ENCODE data around the gene RGS11. TPM values are rescaled to one million over a fixed set of nuclear protein-coding genes. Genes with fewer than 3 reads are reported as not detected.

The RGS11 gene
- polyA plus RNA-seq, 1 donor from 2014 or later, result 3.5 TPM

DNA sequence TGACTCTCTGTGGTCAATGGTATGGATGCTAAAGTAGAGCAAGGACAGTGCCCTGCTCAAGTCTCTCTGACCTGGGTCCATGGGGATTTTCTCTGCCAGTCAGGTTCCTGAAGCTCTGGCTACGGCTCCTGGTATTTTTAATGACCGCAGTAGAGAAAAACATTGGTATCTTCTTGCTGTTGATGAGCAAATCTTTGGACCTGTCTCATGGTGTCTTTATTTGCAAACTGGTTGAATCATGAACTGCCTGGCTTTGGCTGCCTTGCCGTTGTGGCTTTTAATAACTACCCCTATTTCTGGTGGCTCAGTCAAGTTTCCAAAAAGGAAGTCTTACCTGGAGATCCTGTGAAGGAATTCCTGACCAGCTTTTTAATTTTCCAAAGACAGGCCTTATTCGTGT lies 32.4 kb downstream of the RGS11 start:
- no peaks in the 10 kb centered on the region for H3F3A ChIP-seq (ENCODE audit: insufficient read depth, low read length, poor library complexity, severe bottlenecking)
- no peaks in the 10 kb centered on the region for H3K27me3 ChIP-seq (ENCODE audit: insufficient read depth, low read depth, low read length)
- H3K4me3 ChIP-seq (ENCODE audit: low read length), result no peak overlapping the region
- H3K9ac ChIP-seq (ENCODE audit: low read length), result no peak overlapping the region
- H3K36me3 ChIP-seq (ENCODE audit: insufficient read depth, low read length), result no peaks in the 10 kb centered on the region
- no peak overlapping the region for H3K4me2 ChIP-seq (ENCODE audit: low read length)
- no peak overlapping the region for H2AFZ ChIP-seq (ENCODE audit: low read depth, low read length)
- H3K9me2 ChIP-seq (ENCODE audit: insufficient read depth, low read length), result no peaks in the 10 kb centered on the region
- H3K9me3 ChIP-seq (ENCODE audit: low read length), result no peaks in the 10 kb centered on the region
- H3K79me2 ChIP-seq (replicated peaks; ENCODE audit: insufficient read depth, low read length), result peaks cover 17% of the 10 kb centered on the region
- H4K20me1 ChIP-seq (ENCODE audit: insufficient read depth), result no peaks in the 10 kb centered on the region
- TF ChIP-seq SMC3 (conservative IDR thresholded peaks at IDR 0.05; ENCODE audit: poor library complexity) (no peak), POLR2AphosphoS5 (IDR thresholded peaks at IDR 0.05) (no peak), MXI1 (conservative IDR thresholded peaks at IDR 0.05; ENCODE audit: poor library complexity, severe bottlenecking) (no peak), TAF1 (IDR thresholded peaks at IDR 0.05; ENCODE audit: low read depth) (no peak), EZH2 (IDR thresholded peaks at IDR 0.05; ENCODE audit: borderline replicate concordance, insufficient read depth, low read length, poor library complexity, severe bottlenecking) (no peak), EP300 (conservative IDR thresholded peaks at IDR 0.05; ENCODE audit: poor library complexity, severe bottlenecking) (no peak), RAD21 (conservative IDR thresholded peaks at IDR 0.05) (no peak)
- TF ChIP-seq, protein P1, sequence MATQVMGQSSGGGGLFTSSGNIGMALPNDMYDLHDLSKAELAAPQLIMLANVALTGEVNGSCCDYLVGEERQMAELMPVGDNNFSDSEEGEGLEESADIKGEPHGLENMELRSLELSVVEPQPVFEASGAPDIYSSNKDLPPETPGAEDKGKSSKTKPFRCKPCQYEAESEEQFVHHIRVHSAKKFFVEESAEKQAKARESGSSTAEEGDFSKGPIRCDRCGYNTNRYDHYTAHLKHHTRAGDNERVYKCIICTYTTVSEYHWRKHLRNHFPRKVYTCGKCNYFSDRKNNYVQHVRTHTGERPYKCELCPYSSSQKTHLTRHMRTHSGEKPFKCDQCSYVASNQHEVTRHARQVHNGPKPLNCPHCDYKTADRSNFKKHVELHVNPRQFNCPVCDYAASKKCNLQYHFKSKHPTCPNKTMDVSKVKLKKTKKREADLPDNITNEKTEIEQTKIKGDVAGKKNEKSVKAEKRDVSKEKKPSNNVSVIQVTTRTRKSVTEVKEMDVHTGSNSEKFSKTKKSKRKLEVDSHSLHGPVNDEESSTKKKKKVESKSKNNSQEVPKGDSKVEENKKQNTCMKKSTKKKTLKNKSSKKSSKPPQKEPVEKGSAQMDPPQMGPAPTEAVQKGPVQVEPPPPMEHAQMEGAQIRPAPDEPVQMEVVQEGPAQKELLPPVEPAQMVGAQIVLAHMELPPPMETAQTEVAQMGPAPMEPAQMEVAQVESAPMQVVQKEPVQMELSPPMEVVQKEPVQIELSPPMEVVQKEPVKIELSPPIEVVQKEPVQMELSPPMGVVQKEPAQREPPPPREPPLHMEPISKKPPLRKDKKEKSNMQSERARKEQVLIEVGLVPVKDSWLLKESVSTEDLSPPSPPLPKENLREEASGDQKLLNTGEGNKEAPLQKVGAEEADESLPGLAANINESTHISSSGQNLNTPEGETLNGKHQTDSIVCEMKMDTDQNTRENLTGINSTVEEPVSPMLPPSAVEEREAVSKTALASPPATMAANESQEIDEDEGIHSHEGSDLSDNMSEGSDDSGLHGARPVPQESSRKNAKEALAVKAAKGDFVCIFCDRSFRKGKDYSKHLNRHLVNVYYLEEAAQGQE (IDR thresholded peaks at IDR 0.05; ENCODE audit: borderline replicate concordance), result no peak
- TF ChIP-seq, protein P2, sequence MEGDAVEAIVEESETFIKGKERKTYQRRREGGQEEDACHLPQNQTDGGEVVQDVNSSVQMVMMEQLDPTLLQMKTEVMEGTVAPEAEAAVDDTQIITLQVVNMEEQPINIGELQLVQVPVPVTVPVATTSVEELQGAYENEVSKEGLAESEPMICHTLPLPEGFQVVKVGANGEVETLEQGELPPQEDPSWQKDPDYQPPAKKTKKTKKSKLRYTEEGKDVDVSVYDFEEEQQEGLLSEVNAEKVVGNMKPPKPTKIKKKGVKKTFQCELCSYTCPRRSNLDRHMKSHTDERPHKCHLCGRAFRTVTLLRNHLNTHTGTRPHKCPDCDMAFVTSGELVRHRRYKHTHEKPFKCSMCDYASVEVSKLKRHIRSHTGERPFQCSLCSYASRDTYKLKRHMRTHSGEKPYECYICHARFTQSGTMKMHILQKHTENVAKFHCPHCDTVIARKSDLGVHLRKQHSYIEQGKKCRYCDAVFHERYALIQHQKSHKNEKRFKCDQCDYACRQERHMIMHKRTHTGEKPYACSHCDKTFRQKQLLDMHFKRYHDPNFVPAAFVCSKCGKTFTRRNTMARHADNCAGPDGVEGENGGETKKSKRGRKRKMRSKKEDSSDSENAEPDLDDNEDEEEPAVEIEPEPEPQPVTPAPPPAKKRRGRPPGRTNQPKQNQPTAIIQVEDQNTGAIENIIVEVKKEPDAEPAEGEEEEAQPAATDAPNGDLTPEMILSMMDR (IDR thresholded peaks at IDR 0.05; ENCODE audit: poor library complexity, severe bottlenecking), result no peak
- H3K27ac ChIP-seq (ENCODE audit: low read length), result no peak overlapping the region

DNA sequence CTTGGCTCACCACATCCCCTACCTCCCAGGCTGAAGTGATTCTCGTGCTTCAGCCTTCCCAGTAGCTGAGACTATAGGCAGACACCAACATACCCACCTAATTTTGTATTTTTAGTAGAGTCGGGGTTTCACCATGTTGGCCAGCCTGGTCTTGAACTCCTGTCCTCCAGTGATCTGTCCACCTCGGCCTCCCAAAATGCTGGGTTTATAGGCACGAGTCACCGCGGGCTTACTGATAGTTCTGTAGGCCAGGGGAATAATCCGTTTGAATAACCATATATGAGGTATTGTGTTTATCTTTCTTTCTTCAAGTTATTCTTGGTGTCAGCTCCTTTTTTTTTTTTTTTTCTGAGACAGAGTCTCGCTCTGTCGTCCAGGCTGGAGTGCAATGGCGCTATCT lies 33.5 kb downstream of the RGS11 start:
- Histone ChIP-seq H4K20me1 (ENCODE audit: insufficient read depth) (no peaks in the 10 kb centered on the region), H3K4me2 (ENCODE audit: low read length) (no peak overlapping the region), H3K27ac (ENCODE audit: low read length) (no peak overlapping the region), H2AFZ (ENCODE audit: low read depth, low read length) (no peak overlapping the region), H3K9me3 (ENCODE audit: low read length) (no peaks in the 10 kb centered on the region), H3K9me2 (ENCODE audit: insufficient read depth, low read length) (no peaks in the 10 kb centered on the region), H3K9ac (ENCODE audit: low read length) (no peak overlapping the region), H3K79me2 (replicated peaks; ENCODE audit: insufficient read depth, low read length) (peaks cover 24% of the 10 kb centered on the region), H3K36me3 (ENCODE audit: insufficient read depth, low read length) (no peaks in the 10 kb centered on the region), H3K27me3 (ENCODE audit: insufficient read depth, low read depth, low read length) (no peaks in the 10 kb centered on the region), H3F3A (ENCODE audit: insufficient read depth, low read length, poor library complexity, severe bottlenecking) (no peaks in the 10 kb centered on the region), H3K4me3 (ENCODE audit: low read length) (no peak overlapping the region)
- TF ChIP-seq, protein P2 (IDR thresholded peaks at IDR 0.05; ENCODE audit: poor library complexity, severe bottlenecking), result no peak
- TF ChIP-seq POLR2AphosphoS5 (IDR thresholded peaks at IDR 0.05) (no peak), EP300 (conservative IDR thresholded peaks at IDR 0.05; ENCODE audit: poor library complexity, severe bottlenecking) (no peak), SMC3 (conservative IDR thresholded peaks at IDR 0.05; ENCODE audit: poor library complexity) (no peak), EZH2 (IDR thresholded peaks at IDR 0.05; ENCODE audit: borderline replicate concordance, insufficient read depth, low read length, poor library complexity, severe bottlenecking) (no peak), TAF1 (IDR thresholded peaks at IDR 0.05; ENCODE audit: low read depth) (no peak), RAD21 (conservative IDR thresholded peaks at IDR 0.05) (no peak), MXI1 (conservative IDR thresholded peaks at IDR 0.05; ENCODE audit: poor library complexity, severe bottlenecking) (no peak)
- TF ChIP-seq, protein P1 (IDR thresholded peaks at IDR 0.05; ENCODE audit: borderline replicate concordance), result no peak

All from neural cell (in vitro differentiated cells).